H1 (cell line): ENCODE measurements around the gene ACTA2.

Source experiments
- ASH2L ChIP-seq: fragments of 200-600, 300-600 bp; sonication (generic); IDR thresholded peaks from one replicate; pipeline ENCODE4 v1.7.1; 2017; ENCODE audit warnings: low read length
- CTCF ChIP-seq, 3 experiments: IDR thresholded peaks; 1 replicate in 2 of 3; 2 replicates in 1 of 3; pipeline versions ENCODE4 v1.5.1 to v1.6.1; 2011; ENCODE audit warnings: low read length in 3 of 3, mild to moderate bottlenecking in 3 of 3, inconsistent platforms in 2 of 3, low read depth in 1 of 3, moderate library complexity in 1 of 3; ENCODE audit not compliant: insufficient read depth in 1 of 3; ENCODE audit errors: control extremely low read depth in 1 of 3
- EGR1 ChIP-seq: IDR thresholded peaks from 2 replicates; pipeline ENCODE4 v1.6.1; 2011; ENCODE audit warnings: low read depth, low read length, borderline replicate concordance
- EZH2 ChIP-seq: fragments of 200-600 bp; sonication (generic); IDR thresholded peaks from 2 replicates; pipeline ENCODE4 v1.7.1; 2012; ENCODE audit warnings: low read depth, mild to moderate bottlenecking, moderate library complexity, low read length, inconsistent platforms; ENCODE audit not compliant: severe bottlenecking
- KDM4A ChIP-seq: IDR thresholded peaks from one replicate; pipeline ENCODE4 v1.7.1; 2012; ENCODE audit warnings: low read depth, mild to moderate bottlenecking, moderate library complexity, low read length, inconsistent platforms; ENCODE audit not compliant: severe bottlenecking
- MAX ChIP-seq: IDR thresholded peaks from 2 replicates; pipeline ENCODE4 v1.6.1; 2012; ENCODE audit warnings: inconsistent platforms
- POLR2A ChIP-seq, 2 experiments: IDR thresholded peaks; 1 replicate in 1 of 2; 2 replicates in 1 of 2; pipeline ENCODE4 v1.6.1; 2011; ENCODE audit warnings: low read depth in 2 of 2, low read length in 2 of 2, mild to moderate bottlenecking in 2 of 2; ENCODE audit errors: control extremely low read depth in 1 of 2
- POLR2AphosphoS5 ChIP-seq: IDR thresholded peaks from 2 replicates; pipeline ENCODE4 v1.6.1; 2011; ENCODE audit warnings: low read depth, low read length
- RFX5 ChIP-seq: IDR thresholded peaks from 2 replicates; pipeline ENCODE4 v1.6.1; 2011; ENCODE audit warnings: low read depth, low read length, improper control_type of control experiment, borderline replicate concordance
- TAF7 ChIP-seq: optimal IDR thresholded peaks from 2 replicates; pipeline ENCODE3; 2011; ENCODE audit warnings: low read depth, mild to moderate bottlenecking, inconsistent platforms, low read length, moderate library complexity, borderline replicate concordance

- TF ChIP-seq CTCF (IDR thresholded peaks at IDR 0.05; ENCODE audit: control extremely low read depth in 1 of 3, insufficient read depth in 1 of 3, low read depth in 1 of 3, low read length in 3 of 3) = no peak
- no peak for TF ChIP-seq EGR1
- TF ChIP-seq RFX5 = no peak
- TF ChIP-seq POLR2A (IDR thresholded peaks at IDR 0.05; ENCODE audit: control extremely low read depth in 1 of 2, low read depth in 2 of 2, low read length in 2 of 2) = no peak
- no peak for TF ChIP-seq MAX
- TF ChIP-seq ASH2L = no peak
- no peak for TF ChIP-seq EZH2
- TF ChIP-seq POLR2AphosphoS5 = no peak
- TF ChIP-seq KDM4A = no peak
- no peak for TF ChIP-seq TAF7
Observed at GRCh38 chr10:88936656-88937055, 15.9 kb downstream of the ACTA2 start.
